Astrocyte (in vitro differentiated cells and primary cell): ENCODE measurements around the gene WDR27. TPM values are rescaled to one million over a fixed set of nuclear protein-coding genes. Genes with fewer than 3 reads are reported as not detected.

ENCODE experiments used
- DNase-seq: peaks from one replicate; pipeline ENCODE4 v3.0.0-alpha.2; 2010; ENCODE audit warnings: low read depth
- FAIRE-seq: peaks from 2 replicates; lab custom pipeline; 2011; peaks lifted over from hg19 to GRCh38; lab: Jason Lieb, UNC
- H2AFZ ChIP-seq: 2 replicates; pipeline ENCODE4 v1.6.0; 2012; ENCODE audit warnings: low read depth, low read length, inconsistent platforms
- H3K27ac ChIP-seq: 2 replicates; pipeline ENCODE4 v1.5.1; 2011; ENCODE audit warnings: low read depth, low read length, inconsistent platforms
- H3K27me3 ChIP-seq: 2 replicates; pipeline ENCODE4 v1.6.0; 2011; ENCODE audit warnings: low read length, inconsistent platforms; ENCODE audit not compliant: insufficient read depth
- H3K36me3 ChIP-seq: 2 replicates; pipeline ENCODE4 v1.5.1; 2011; ENCODE audit warnings: low read length, inconsistent platforms; ENCODE audit not compliant: insufficient read depth
- H3K4me1 ChIP-seq: 2 replicates; pipeline ENCODE4 v1.5.1; 2011; ENCODE audit warnings: low read length, inconsistent platforms; ENCODE audit not compliant: insufficient read depth
- H3K4me2 ChIP-seq: 2 replicates; pipeline ENCODE4 v1.6.0; 2012; ENCODE audit warnings: low read length, inconsistent platforms
- H3K4me3 ChIP-seq: 2 replicates; pipeline ENCODE4 v1.5.1; 2011; ENCODE audit warnings: low read depth, mild to moderate bottlenecking, low read length, inconsistent platforms; ENCODE audit not compliant: insufficient read depth
- H3K79me2 ChIP-seq: 2 replicates; pipeline ENCODE4 v1.6.0; 2012; ENCODE audit warnings: mild to moderate bottlenecking, low read length, inconsistent platforms; ENCODE audit not compliant: insufficient read depth
- H3K9ac ChIP-seq: 2 replicates; pipeline ENCODE4 v1.6.0; 2012; ENCODE audit warnings: mild to moderate bottlenecking, low read length, inconsistent platforms
- H3K9me3 ChIP-seq: 2 replicates; pipeline ENCODE4 v1.5.1; 2012; ENCODE audit warnings: low read depth, mild to moderate bottlenecking, low read length, inconsistent platforms; ENCODE audit not compliant: insufficient read depth
- H4K20me1 ChIP-seq: 2 replicates; pipeline ENCODE4 v1.6.0; 2012; ENCODE audit warnings: low read length, inconsistent platforms; ENCODE audit not compliant: insufficient read depth
- H3K27ac Mint-ChIP-seq: one replicate; pipeline ENCODE4 v1.8.0; 2021; ENCODE audit warnings: mild to moderate bottlenecking, mixed read lengths; ENCODE audit not compliant: unreplicated experiment
- H3K27me3 Mint-ChIP-seq: one replicate; pipeline ENCODE4 v1.8.0; 2021; ENCODE audit warnings: low read depth, mixed read lengths; ENCODE audit not compliant: unreplicated experiment
- H3K36me3 Mint-ChIP-seq: one replicate; pipeline ENCODE4 v1.8.0; 2021; ENCODE audit warnings: low read depth, mixed read lengths; ENCODE audit not compliant: unreplicated experiment
- H3K4me1 Mint-ChIP-seq: one replicate; pipeline ENCODE4 v1.8.0; 2021; ENCODE audit warnings: low read depth, mixed read lengths; ENCODE audit not compliant: unreplicated experiment
- H3K4me3 Mint-ChIP-seq: one replicate; pipeline ENCODE4 v1.8.0; 2021; ENCODE audit warnings: mild to moderate bottlenecking, moderate library complexity, mixed read lengths; ENCODE audit not compliant: unreplicated experiment
- H3K9me3 Mint-ChIP-seq: one replicate; pipeline ENCODE4 v1.8.0; 2021; ENCODE audit warnings: mild to moderate bottlenecking, mixed read lengths; ENCODE audit not compliant: unreplicated experiment
- CTCF ChIP-seq: IDR thresholded peaks from 2 replicates; pipeline ENCODE4 v1.5.1; 2011; ENCODE audit warnings: low read depth, mild to moderate bottlenecking, inconsistent platforms, low read length, moderate library complexity; ENCODE audit not compliant: insufficient read depth
- EZH2 ChIP-seq: IDR thresholded peaks from 2 replicates; pipeline ENCODE4 v1.6.1; 2012; ENCODE audit warnings: mild to moderate bottlenecking, low read length, inconsistent platforms; ENCODE audit not compliant: insufficient read depth
- total RNA-seq: library from RNA; stranded (reverse); gene quantifications from 2 replicates; pipeline ENCODE4 v1.2.1, GENCODE V29; 2021

WDR27 gene
- total RNA-seq, 1 donor from 2014 or later = 31.2 TPM

GRCh38 chr6:169450097-169450496 lies 251.7 kb downstream of the WDR27 start:
- Mint-ChIP-seq H3K4me1 (peaks cover 17% of the 10 kb centered on the region), H3K27me3 (no peaks in the 10 kb centered on the region), H3K27ac (no peak overlapping the region), H3K4me3 (no peak overlapping the region), H3K9me3 (peaks cover 1% of the 10 kb centered on the region), H3K36me3 (no peaks in the 10 kb centered on the region)
- TF ChIP-seq CTCF = no peak
- no peak for TF ChIP-seq EZH2
- Histone ChIP-seq H3K4me3 (no peak overlapping the region), H3K9me3 (no peaks in the 10 kb centered on the region), H3K9ac (no peak overlapping the region), H3K27me3 (no peaks in the 10 kb centered on the region), H3K27ac (no peak overlapping the region), H2AFZ (peak overlapping the region; percentile 51), H3K79me2 (no peaks in the 10 kb centered on the region), H3K4me2 (no peak overlapping the region), H4K20me1 (no peaks in the 10 kb centered on the region), H3K36me3 (no peaks in the 10 kb centered on the region), H3K4me1 (peaks cover 14% of the 10 kb centered on the region)
- no peak for FAIRE-seq
- peak; percentile 15 for DNase-seq

GRCh38 chr6:169449221-169449620 lies 252.6 kb downstream of the WDR27 start:
- H3K27ac ChIP-seq = no peak overlapping the region
- H3K79me2 ChIP-seq = no peaks in the 10 kb centered on the region
- peaks cover 1% of the 10 kb centered on the region for H3K9me3 Mint-ChIP-seq
- H3K4me3 ChIP-seq = no peak overlapping the region
- H3K36me3 ChIP-seq = no peaks in the 10 kb centered on the region
- peaks cover 13% of the 10 kb centered on the region for H3K4me1 Mint-ChIP-seq
- no peaks in the 10 kb centered on the region for H3K27me3 Mint-ChIP-seq
- H4K20me1 ChIP-seq = no peaks in the 10 kb centered on the region
- no peak overlapping the region for H3K9ac ChIP-seq
- no peaks in the 10 kb centered on the region for H3K36me3 Mint-ChIP-seq
- no peaks in the 10 kb centered on the region for H3K9me3 ChIP-seq
- no peak overlapping the region for H3K4me3 Mint-ChIP-seq
- H3K27ac Mint-ChIP-seq = no peak overlapping the region
- H3K4me1 ChIP-seq = peaks cover 12% of the 10 kb centered on the region
- H2AFZ ChIP-seq = no peak overlapping the region
- no peak for TF ChIP-seq CTCF
- no peak for TF ChIP-seq EZH2
- no peak overlapping the region for H3K4me2 ChIP-seq
- DNase-seq (no peak), FAIRE-seq (no peak)
- H3K27me3 ChIP-seq = no peaks in the 10 kb centered on the region

- no peak overlapping the region for H3K4me3 Mint-ChIP-seq
- peaks cover 8% of the 10 kb centered on the region for H3K4me1 Mint-ChIP-seq
- Histone ChIP-seq H2AFZ (no peak overlapping the region), H3K79me2 (no peaks in the 10 kb centered on the region), H3K27me3 (no peaks in the 10 kb centered on the region), H3K4me2 (no peak overlapping the region), H3K36me3 (no peaks in the 10 kb centered on the region), H3K9ac (no peak overlapping the region), H4K20me1 (no peaks in the 10 kb centered on the region), H3K9me3 (no peaks in the 10 kb centered on the region), H3K4me3 (no peak overlapping the region), H3K27ac (no peak overlapping the region), H3K4me1 (peaks cover 3% of the 10 kb centered on the region)
- no peak for TF ChIP-seq CTCF
- TF ChIP-seq EZH2 = no peak
- no peak for FAIRE-seq
- H3K36me3 Mint-ChIP-seq = no peaks in the 10 kb centered on the region
- H3K9me3 Mint-ChIP-seq = peaks cover 4% of the 10 kb centered on the region
- DNase-seq = no peak
- H3K27ac Mint-ChIP-seq = no peak overlapping the region
- no peaks in the 10 kb centered on the region for H3K27me3 Mint-ChIP-seq
Observed at GRCh38 chr6:169445661-169446581, 255.9 kb downstream of the WDR27 start.
